K562 (cell line): ENCODE data around the gene ESAM. TPM values are rescaled to one million over a fixed set of nuclear protein-coding genes. Genes with fewer than 3 reads are reported as not detected.

ENCODE experiments used
- TSHZ1 ChIP-seq: fragments of 250-450 bp; sonication (Bioruptor Pico); IDR thresholded peaks from 2 replicates; pipeline ENCODE4 v1.4.0; 2020; ENCODE audit warnings: mild to moderate bottlenecking, moderate library complexity
- ZNF407 ChIP-seq: fragments of 450-650 bp; IDR thresholded peaks from 2 replicates; pipeline ENCODE4 v1.6.1; 2016; ENCODE audit warnings: low read depth
- ZNF785 ChIP-seq: fragments of 250-450 bp; sonication (Bioruptor Pico); IDR thresholded peaks from 2 replicates; pipeline ENCODE4 v1.4.0; 2020; ENCODE audit warnings: mild to moderate bottlenecking
- polyA plus RNA-seq, 8 experiments: library from polyadenylated mRNA; depleted of rRNA in 4 of 8; stranded (reverse) in 5 of 8; unstranded in 3 of 8; fragments of >200 nt; fragmentation: Nextera tagmentation in 2 of 8; fragmentation: Illumina TruSeq in 1 of 8; extraction: Ambion mirVana in 2 of 8; extraction: Trizol in 1 of 8; gene quantifications; 2 replicates each; pipeline versions ENCODE4 v1.2.1 to v1.2.3, GENCODE V29; 2011 to 2014; ENCODE audit warnings: inconsistent platforms in 1 of 8, missing spikeins in 1 of 8
- total RNA-seq, 7 experiments: library from RNA; depleted of rRNA in 6 of 7; stranded (reverse); fragments of >200 nt in 6 of 7; fragmentation: Illumina TruSeq in 2 of 7; extraction: Trizol in 2 of 7; gene quantifications; 2 replicates each; pipeline versions ENCODE4 v1.2.1 to v1.2.3, GENCODE V29; 2011 to 2021; ENCODE audit warnings: low replicate concordance in 1 of 7

ESAM gene
- total and polyA plus RNA-seq, 9 of the 15 experiments (the other 6 are each of a cell fraction or from before 2014, with no cell fraction given) = 0.06 to 1.5 (median 0.22) TPM

- TF ChIP-seq ZNF407 (no peak), TSHZ1 (CRISPR knock-in tag) (no peak), ZNF785 (CRISPR knock-in tag) (no peak)
Measured at GRCh38 chr11:124751391-124751740, 10.7 kb downstream of the ESAM start (continued).
